Right lobe of liver (tissue), 4 donors: ENCODE measurements around the gene CEBPZOS.

Experiments used
- POLR2A ChIP-seq: fragments of 450-650 bp; IDR thresholded peaks from one replicate; pipeline ENCODE4 v1.6.1; 2017; ENCODE audit warnings: antibody characterized with exemption, mild to moderate bottlenecking
- TF ChIP-seq, protein P1 (sequence below), 4 donors: fragments of 200-600 bp in 3 of 4; fragments of 450-650 bp in 1 of 4; IDR thresholded peaks; one replicate each; pipeline versions ENCODE4 v1.5.1 to v1.8.0; 2016 to 2022; ENCODE audit warnings: antibody characterized with exemption in 4 of 4, mild to moderate bottlenecking in 2 of 4
- donor health status: DM: no; HTN: no; CAD: no.
- donor health status: DM: no; HTN: no; CAD: no.
- donor health status: DM: no; HTN: yes; CAD: no.

GRCh38 chr2:37205689-37206341 is 9.5 kb downstream of the CEBPZOS start:
- TF ChIP-seq, protein P1, sequence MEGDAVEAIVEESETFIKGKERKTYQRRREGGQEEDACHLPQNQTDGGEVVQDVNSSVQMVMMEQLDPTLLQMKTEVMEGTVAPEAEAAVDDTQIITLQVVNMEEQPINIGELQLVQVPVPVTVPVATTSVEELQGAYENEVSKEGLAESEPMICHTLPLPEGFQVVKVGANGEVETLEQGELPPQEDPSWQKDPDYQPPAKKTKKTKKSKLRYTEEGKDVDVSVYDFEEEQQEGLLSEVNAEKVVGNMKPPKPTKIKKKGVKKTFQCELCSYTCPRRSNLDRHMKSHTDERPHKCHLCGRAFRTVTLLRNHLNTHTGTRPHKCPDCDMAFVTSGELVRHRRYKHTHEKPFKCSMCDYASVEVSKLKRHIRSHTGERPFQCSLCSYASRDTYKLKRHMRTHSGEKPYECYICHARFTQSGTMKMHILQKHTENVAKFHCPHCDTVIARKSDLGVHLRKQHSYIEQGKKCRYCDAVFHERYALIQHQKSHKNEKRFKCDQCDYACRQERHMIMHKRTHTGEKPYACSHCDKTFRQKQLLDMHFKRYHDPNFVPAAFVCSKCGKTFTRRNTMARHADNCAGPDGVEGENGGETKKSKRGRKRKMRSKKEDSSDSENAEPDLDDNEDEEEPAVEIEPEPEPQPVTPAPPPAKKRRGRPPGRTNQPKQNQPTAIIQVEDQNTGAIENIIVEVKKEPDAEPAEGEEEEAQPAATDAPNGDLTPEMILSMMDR (IDR thresholded peaks at IDR 0.05) = no peak
- TF ChIP-seq POLR2A = no peak
